Measurements from ENCODE around the gene RGS2.

GRCh38 chr1:192803501-192803900, 5.3 kb upstream of the RGS2 start:
- TF ChIP-seq EZH2 (IDR thresholded peaks at IDR 0.05; ENCODE audit: insufficient read depth, poor library complexity, severe bottlenecking) (no peak), EZH2phosphoT487 (IDR thresholded peaks at IDR 0.05; ENCODE audit: insufficient read depth, low read depth) (no peak)

All from GM23248 (cell line).